Measurements from ENCODE around the gene TSPEAR.

Gene TSPEAR

DNA sequence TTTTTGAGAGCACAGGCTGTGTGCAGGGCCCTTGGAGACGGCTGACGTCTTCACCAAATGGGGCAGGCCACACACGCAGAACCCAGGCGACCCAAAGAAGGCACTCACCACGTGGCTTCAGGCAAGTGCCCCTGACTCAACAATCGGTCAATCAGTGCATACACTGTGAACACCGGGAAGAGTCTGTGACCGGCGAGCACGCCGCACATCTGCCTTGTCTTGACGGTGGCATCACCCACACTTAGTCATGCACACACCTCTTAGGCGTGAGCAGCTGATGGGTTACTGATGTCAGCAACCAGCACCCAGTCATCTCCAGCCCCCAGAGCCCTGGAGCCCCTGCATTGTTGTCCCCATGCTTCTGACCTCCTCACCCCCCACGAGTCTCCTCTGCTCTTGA is 261.0 kb downstream of the TSPEAR start:
- no peak overlapping the region for H3K27ac ChIP-seq
- no peak for DNase-seq
- H3K4me1 ChIP-seq = peaks cover 0 to 4% (median 1%) of the 10 kb centered on the region in 4 donors
- peaks cover 0 to 41% of the 10 kb centered on the region in 2 donors for H3K27me3 ChIP-seq
- TF ChIP-seq, protein P1, sequence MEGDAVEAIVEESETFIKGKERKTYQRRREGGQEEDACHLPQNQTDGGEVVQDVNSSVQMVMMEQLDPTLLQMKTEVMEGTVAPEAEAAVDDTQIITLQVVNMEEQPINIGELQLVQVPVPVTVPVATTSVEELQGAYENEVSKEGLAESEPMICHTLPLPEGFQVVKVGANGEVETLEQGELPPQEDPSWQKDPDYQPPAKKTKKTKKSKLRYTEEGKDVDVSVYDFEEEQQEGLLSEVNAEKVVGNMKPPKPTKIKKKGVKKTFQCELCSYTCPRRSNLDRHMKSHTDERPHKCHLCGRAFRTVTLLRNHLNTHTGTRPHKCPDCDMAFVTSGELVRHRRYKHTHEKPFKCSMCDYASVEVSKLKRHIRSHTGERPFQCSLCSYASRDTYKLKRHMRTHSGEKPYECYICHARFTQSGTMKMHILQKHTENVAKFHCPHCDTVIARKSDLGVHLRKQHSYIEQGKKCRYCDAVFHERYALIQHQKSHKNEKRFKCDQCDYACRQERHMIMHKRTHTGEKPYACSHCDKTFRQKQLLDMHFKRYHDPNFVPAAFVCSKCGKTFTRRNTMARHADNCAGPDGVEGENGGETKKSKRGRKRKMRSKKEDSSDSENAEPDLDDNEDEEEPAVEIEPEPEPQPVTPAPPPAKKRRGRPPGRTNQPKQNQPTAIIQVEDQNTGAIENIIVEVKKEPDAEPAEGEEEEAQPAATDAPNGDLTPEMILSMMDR (IDR thresholded peaks at IDR 0.05) = no peak
- no peak overlapping the region for H3K4me3 ChIP-seq
- intact Hi-C loops (cut with DNase I; ENCODE audit: low total_unique reads) = no loop called here
- H3K9me3 ChIP-seq = peaks cover 0 to 12% (median 12%) of the 10 kb centered on the region in 3 donors
- H3K36me3 ChIP-seq = no peaks in the 10 kb centered on the region

DNA sequence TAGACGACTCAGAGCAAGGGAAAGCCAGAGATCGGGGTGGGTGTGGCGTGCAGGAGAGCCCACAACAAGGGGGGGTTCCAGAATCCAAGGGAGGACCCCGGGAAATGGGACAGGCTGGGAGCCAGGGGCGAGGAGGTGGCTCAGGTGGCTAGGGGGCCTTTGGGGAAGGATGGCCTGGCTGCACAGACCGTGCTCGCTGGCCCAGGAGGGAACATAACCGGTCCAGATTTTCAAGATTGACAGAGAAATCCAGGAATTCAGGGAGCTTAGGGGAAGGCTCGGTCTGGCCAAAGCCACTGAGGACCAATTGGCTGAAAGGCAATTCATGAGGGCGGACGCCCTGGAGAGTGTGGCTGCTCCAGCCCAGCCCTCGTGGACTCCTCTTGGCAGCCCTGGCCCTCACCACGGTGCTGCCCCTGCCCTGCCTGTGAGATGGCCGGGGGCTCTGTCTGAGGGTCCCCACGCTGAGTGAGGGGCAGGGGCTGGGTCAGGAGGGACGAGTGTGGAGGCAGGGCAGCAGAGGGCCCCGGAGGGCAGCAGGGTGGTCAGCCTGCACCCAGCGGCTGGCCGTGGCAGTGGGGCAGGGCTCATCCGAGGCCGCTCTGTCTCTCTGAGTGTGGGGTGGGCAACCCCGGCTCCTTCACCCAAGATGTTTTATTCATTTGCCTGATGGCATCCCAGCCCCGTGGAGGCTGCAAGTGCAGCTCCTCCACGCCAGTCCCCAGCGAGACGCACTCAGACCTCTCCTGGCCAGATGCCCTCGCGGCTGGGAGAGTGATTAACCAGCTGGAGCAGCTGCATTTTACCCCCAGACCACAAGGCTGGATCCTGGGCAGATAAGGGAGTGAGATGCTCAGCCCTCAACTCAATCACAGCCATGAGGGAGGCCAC is 261.7 kb downstream of the TSPEAR start:
- peaks cover 0 to 12% (median 8%) of the 10 kb centered on the region in 3 donors for H3K9me3 ChIP-seq
- DNase-seq = peak; percentile 21 to 59

DNA sequence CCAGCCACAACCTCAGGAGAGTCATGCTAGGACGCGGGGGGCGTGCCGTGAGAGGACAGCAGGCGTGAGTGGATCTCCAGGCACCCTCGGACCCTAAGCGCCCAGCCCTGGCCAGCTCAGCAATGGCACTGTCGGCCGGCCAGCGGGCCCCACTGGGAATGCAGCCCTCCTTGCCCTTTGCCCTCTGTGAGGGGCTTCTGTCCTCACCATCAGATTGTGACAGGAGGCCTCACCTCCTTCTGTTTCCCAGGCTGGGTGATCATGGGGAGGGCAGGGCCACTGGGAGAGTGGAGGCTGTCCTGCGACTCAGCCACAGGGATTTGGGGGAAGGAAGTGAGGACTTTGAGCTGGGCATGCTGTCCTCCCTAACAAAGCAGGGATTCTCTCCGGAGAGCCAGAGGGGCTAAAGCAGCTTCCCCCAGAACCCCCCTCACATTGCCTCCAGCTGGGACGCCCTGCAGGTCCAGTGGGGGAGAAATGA is 262.7 kb downstream of the TSPEAR start:
- intact Hi-C loops (cut with DNase I; ENCODE audit: low total_unique reads) = no loop called here
- H3K4me3 ChIP-seq = no peak overlapping the region
- TF ChIP-seq, protein P1 (IDR thresholded peaks at IDR 0.05) = no peak
- H3K4me1 ChIP-seq = no peaks in the 10 kb centered on the region
- H3K9me3 ChIP-seq = peaks cover 0 to 12% (median 0%) of the 10 kb centered on the region in 3 donors
- DNase-seq = peak in 1 of 2 donors; percentile 15
- H3K27me3 ChIP-seq = peaks cover 0 to 45% of the 10 kb centered on the region in 2 donors
- no peak overlapping the region for H3K27ac ChIP-seq
- H3K36me3 ChIP-seq = no peaks in the 10 kb centered on the region

More for the DNA sequence above, 261.7 kb downstream of the TSPEAR start:
- Histone ChIP-seq H3K27me3 (peaks cover 0 to 36% of the 10 kb centered on the region in 2 donors), H3K36me3 (no peaks in the 10 kb centered on the region), H3K4me3 (no peak overlapping the region), H3K27ac (no peak overlapping the region), H3K4me1 (no peaks in the 10 kb centered on the region)
- intact Hi-C loops (cut with DNase I; ENCODE audit: low total_unique reads) = no loop called here
- TF ChIP-seq, protein P1 (IDR thresholded peaks at IDR 0.05) = no peak

Measured in tibial artery (tissue), 4 donors.